ENCODE results near the gene CLEC11A.
A peak's percentile ranks its signal among the peaks of the same experiment; 100 is the strongest.

Gene CLEC11A
- 0 to 0.59 (median 0.27) reads per million in 4 donors for total RNA-seq

- no peak for DNase-seq
These were observed at the start of gene CLEC11A for GRCh38 chr19:50723069-50723468. Gene CLEC11A, plus strand, starts transcription at chr19:50723364. Its CDS starts 162 bp downstream, at chr19:50723526.

- no peak for DNase-seq
These were observed 46.5 kb upstream of the CLEC11A start for GRCh38 chr19:50676625-50677197.

- no peak for DNase-seq
These were observed 45.5 kb upstream of the CLEC11A start for GRCh38 chr19:50677636-50678035.

GRCh38 chr19:50678323-50678722, 44.8 kb upstream of the CLEC11A start:
- no peak for DNase-seq

- peak in 3 of 5 donors; percentile 47 to 84 (median 60) for DNase-seq
These were observed 43.7 kb upstream of the CLEC11A start for GRCh38 chr19:50679177-50680125.

GRCh38 chr19:50686310-50687032, 36.7 kb upstream of the CLEC11A start:
- DNase-seq = no peak

- no peak for DNase-seq
These were observed 34.4 kb upstream of the CLEC11A start for GRCh38 chr19:50688766-50689165.

GRCh38 chr19:50690439-50690838, 32.7 kb upstream of the CLEC11A start:
- no peak for DNase-seq

- DNase-seq = no peak
These were observed 29.8 kb upstream of the CLEC11A start for GRCh38 chr19:50693064-50693975.

GRCh38 chr19:50694815-50695145, 28.4 kb upstream of the CLEC11A start:
- no peak for DNase-seq

- DNase-seq = no peak
These were observed 27.7 kb upstream of the CLEC11A start for GRCh38 chr19:50695251-50696093.

- no peak for DNase-seq
These were observed 27.1 kb upstream of the CLEC11A start for GRCh38 chr19:50696094-50696483.

- DNase-seq = no peak
These were observed 25.6 kb upstream of the CLEC11A start for GRCh38 chr19:50697414-50698124.

- no peak for DNase-seq
These were observed 21.7 kb upstream of the CLEC11A start for GRCh38 chr19:50701367-50701985.

GRCh38 chr19:50702158-50702870, 20.9 kb upstream of the CLEC11A start:
- DNase-seq = no peak

GRCh38 chr19:50702871-50703829, 20.0 kb upstream of the CLEC11A start:
- DNase-seq = no peak

- no peak for DNase-seq
These were observed 19.0 kb upstream of the CLEC11A start for GRCh38 chr19:50703915-50704796.

All from T-helper 1 cell (primary cell).